ENCODE measurements around the gene GFOD1.

DNA sequence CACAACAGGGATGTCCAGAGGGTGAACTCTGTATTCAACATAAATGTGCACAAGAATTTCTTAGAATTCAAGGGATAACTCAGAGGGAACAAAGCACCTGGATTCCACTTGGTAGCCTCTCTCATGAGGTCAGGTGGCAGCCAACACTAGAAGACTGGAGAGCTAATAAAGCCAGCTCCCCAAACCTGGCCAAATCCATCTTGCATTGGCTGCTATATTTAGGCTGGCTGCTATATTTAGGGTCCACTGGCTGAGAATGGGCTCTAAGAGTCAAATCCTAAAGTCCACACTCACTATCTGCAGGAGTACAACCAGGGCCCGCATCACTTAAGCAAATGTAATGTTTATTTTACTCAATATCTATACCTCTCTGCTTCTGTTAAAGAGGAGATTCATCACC, 179.1 kb downstream of the GFOD1 start:
- no peak for TF ChIP-seq TARDBP (IDR thresholded peaks at IDR 0.05)
- no peak for TF ChIP-seq BHLHE40 (IDR thresholded peaks at IDR 0.05; ENCODE audit: borderline replicate concordance)
- TF ChIP-seq NFRKB (IDR thresholded peaks at IDR 0.05) = no peak
- TF ChIP-seq ARNT (IDR thresholded peaks at IDR 0.05) = no peak
- no peak for TF ChIP-seq SUZ12 (IDR thresholded peaks at IDR 0.05)
- TF ChIP-seq LEF1 (IDR thresholded peaks at IDR 0.05; ENCODE audit: borderline replicate concordance) = no peak
- no peak for TF ChIP-seq FOXK2 (IDR thresholded peaks at IDR 0.05)
- TF ChIP-seq SP1 (IDR thresholded peaks at IDR 0.05) = no peak
- TF ChIP-seq FOXM1 (IDR thresholded peaks at IDR 0.05; ENCODE audit: borderline replicate concordance) = no peak
